Peyer's patch (tissue), 4 donors: ENCODE data around the gene PAPOLG. TPM values are rescaled to one million over a fixed set of nuclear protein-coding genes. Genes with fewer than 3 reads are reported as not detected.

ENCODE experiments used
- DNase-seq, 3 donors: peaks; one replicate each; pipeline ENCODE4 v3.0.0-alpha.2; 2017 to 2019
- H3K27ac ChIP-seq, 4 donors: fragments of 200-600 bp; sonication (generic); one replicate each; pipeline ENCODE4 v1.5.1; 2016 to 2019
- H3K27me3 ChIP-seq, 2 donors: fragments of 200-600 bp; sonication (generic); one replicate each; pipeline ENCODE4 v1.5.1; 2019
- H3K36me3 ChIP-seq, 3 donors: fragments of 200-600 bp; sonication (generic); one replicate each; pipeline ENCODE4 v1.5.1; 2016 to 2019
- H3K4me1 ChIP-seq, 4 donors: fragments of 200-600 bp; sonication (generic); one replicate each; pipeline ENCODE4 v1.5.1; 2016 to 2019
- H3K4me3 ChIP-seq, 4 donors: fragments of 200-600 bp; sonication (generic); 1 replicate in 3 of 4; 2 replicates in 1 of 4; pipeline ENCODE4 v1.5.1; 2016 to 2019; ENCODE audit warnings: mild to moderate bottlenecking in 1 of 4
- H3K9me3 ChIP-seq, 4 donors: fragments of 200-600 bp; sonication (generic); one replicate each; pipeline ENCODE4 v1.5.1; 2016 to 2019; ENCODE audit warnings: mild to moderate bottlenecking in 1 of 4
- CTCF ChIP-seq, 6 experiments: fragments of 450-650 bp in 4 of 6; fragments of 200-600 bp in 2 of 6; sonication (generic) in 1 of 6; IDR thresholded peaks; one replicate each; pipeline ENCODE4 v1.5.1; 2017 to 2019; ENCODE audit warnings: antibody characterized with exemption in 6 of 6, mild to moderate bottlenecking in 3 of 6, moderate library complexity in 1 of 6
- POLR2A ChIP-seq, 2 donors: fragments of 450-650 bp; IDR thresholded peaks; one replicate each; pipeline ENCODE4 v1.5.1; 2017; ENCODE audit warnings: antibody characterized with exemption in 2 of 2, mild to moderate bottlenecking in 2 of 2, moderate library complexity in 2 of 2
- total RNA-seq, 4 donors: library from RNA; depleted of rRNA; stranded (reverse); fragments of >200 nt; gene quantifications; one replicate each; pipeline ENCODE4 v1.1.0, GENCODE V29; 2016

Gene PAPOLG
- total RNA-seq = 10 to 100 TPM; 10.1 to 23.8 (median 11.1) TPM

- Histone ChIP-seq H3K4me1 (peaks cover 0 to 8% (median 2%) of the 10 kb centered on the region in 4 donors), H3K9me3 (no peaks in the 10 kb centered on the region), H3K27me3 (no peaks in the 10 kb centered on the region), H3K27ac (peak within 1 kb of the TSS; percentile 81 to 89 (median 84)), H3K4me3 (peak within 1 kb of the TSS; percentile 76 to 82 (median 78)), H3K36me3 (peaks cover 0 to 14% (median 0%) of the 10 kb centered on the region in 3 donors)
- TF ChIP-seq POLR2A (IDR thresholded peaks at IDR 0.05) = peak; percentile 45 to 65
- TF ChIP-seq CTCF (IDR thresholded peaks at IDR 0.05) = no peak
- peak; percentile 95 to 99 (median 99) for DNase-seq
These were observed at the start of gene PAPOLG for GRCh38 chr2:60756097-60757087. PAPOLG (plus strand) TSS chr2:60756268; CDS start chr2:60756479, 211 bp downstream.

DNA sequence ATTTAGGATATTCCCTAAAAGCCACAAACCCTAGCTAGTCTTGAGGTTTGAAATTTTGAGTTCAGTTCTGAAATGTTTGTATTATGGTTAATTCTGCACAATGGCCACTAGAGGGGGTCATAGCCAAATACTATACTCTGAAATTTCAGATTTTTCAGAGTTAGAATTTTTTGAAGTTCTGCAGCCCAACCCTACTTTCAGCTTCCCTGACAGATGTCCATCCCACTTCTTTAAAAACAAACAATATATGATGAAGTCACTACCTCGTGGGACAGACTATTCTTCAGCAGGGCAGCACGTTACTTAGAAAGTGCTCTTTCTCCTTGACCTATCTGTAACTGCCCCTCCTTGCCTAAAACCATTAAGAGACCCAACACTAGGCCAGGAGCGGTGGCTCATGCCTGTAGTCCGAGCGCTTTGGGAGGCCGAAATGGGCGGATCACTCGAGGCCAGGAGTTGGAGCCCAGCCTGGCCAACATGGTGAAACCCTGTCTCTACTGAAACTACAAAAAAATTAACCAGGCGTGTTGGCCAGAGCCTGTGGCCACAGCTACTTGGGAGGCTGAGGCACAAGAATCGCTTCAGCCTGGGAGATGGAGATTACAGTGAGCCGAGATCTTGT lies 48.2 kb upstream of the PAPOLG start:
- Histone ChIP-seq H3K27me3 (no peaks in the 10 kb centered on the region), H3K4me3 (no peak overlapping the region), H3K27ac (no peak overlapping the region), H3K4me1 (no peaks in the 10 kb centered on the region), H3K9me3 (no peaks in the 10 kb centered on the region), H3K36me3 (no peaks in the 10 kb centered on the region)
- DNase-seq = no peak
- TF ChIP-seq POLR2A (IDR thresholded peaks at IDR 0.05) (no peak), CTCF (IDR thresholded peaks at IDR 0.05) (peak; percentile 62 to 86 (median 69))

DNA sequence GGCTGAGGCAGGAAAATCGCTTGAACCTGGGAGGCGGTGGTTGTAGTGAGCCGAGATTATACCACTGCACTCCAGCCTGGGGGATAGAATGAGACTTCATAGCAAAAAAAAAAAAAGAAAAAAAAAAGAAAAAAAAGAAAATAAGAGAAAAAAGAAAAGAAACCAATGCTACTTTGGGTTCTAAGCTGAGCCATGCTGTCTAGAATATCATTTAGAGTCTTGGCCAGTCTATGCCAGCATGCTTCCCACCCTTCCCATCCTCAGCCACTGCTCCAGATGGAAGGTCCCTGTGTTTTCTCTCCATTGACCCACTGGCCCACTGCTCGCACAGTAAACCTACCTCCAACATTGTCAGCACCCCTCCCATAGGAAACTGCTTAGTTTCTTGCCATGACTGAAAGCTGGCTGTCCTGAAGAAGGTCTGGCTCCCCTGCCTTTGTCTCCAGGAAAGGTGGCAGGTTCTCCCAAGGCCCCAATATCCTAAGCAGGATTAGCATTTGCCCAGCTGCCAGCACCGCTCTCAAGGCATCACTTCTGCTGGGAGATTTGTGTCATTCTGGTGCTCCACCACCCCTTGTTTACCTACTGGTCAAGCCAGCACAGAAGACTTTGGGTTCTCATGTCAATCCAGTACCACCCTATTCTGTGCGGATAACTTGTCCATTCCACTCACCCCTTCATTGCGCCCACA lies 47.3 kb upstream of the PAPOLG start:
- no peak for DNase-seq
- H3K4me1 ChIP-seq = no peaks in the 10 kb centered on the region

DNA sequence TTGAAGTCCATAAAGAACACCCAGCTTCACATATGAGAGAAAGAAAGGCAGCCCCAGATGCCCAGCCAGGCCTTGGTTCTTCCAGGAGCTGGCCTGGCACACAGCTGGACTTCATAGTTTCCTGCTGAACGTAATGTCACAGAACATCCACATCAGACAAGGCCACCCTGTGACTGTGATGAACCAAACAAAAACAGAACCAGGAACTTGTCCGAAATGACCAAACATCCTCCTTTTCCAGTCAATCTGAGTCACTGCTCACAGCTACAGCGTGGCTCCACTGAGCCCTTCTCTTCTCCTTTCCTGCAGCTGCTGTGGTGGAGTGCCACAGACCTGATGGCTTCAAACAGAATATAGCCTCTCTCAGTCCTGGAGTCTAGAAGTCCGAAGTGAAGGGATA lies 45.4 kb upstream of the PAPOLG start:
- H3K27ac ChIP-seq = peak overlapping the region in 1 of 4 donors; percentile 28
- DNase-seq = no peak
- H3K4me3 ChIP-seq = no peak overlapping the region
- TF ChIP-seq CTCF (IDR thresholded peaks at IDR 0.05) (no peak), POLR2A (IDR thresholded peaks at IDR 0.05) (no peak)
- no peaks in the 10 kb centered on the region for H3K27me3 ChIP-seq
- no peaks in the 10 kb centered on the region for H3K4me1 ChIP-seq
- H3K36me3 ChIP-seq = no peaks in the 10 kb centered on the region
- no peaks in the 10 kb centered on the region for H3K9me3 ChIP-seq

More for the DNA sequence above, 47.3 kb upstream of the PAPOLG start:
- H3K9me3 ChIP-seq = no peaks in the 10 kb centered on the region
- H3K27me3 ChIP-seq = no peaks in the 10 kb centered on the region
- no peak overlapping the region for H3K27ac ChIP-seq
- no peaks in the 10 kb centered on the region for H3K36me3 ChIP-seq
- H3K4me3 ChIP-seq = no peak overlapping the region
- TF ChIP-seq CTCF (IDR thresholded peaks at IDR 0.05) (no peak), POLR2A (IDR thresholded peaks at IDR 0.05) (no peak)

- TF ChIP-seq CTCF (IDR thresholded peaks at IDR 0.05) (no peak), POLR2A (IDR thresholded peaks at IDR 0.05) (no peak)
- DNase-seq = no peak
- Histone ChIP-seq H3K27ac (no peak overlapping the region), H3K4me3 (no peak overlapping the region), H3K4me1 (no peaks in the 10 kb centered on the region), H3K27me3 (no peaks in the 10 kb centered on the region), H3K9me3 (no peaks in the 10 kb centered on the region), H3K36me3 (no peaks in the 10 kb centered on the region)
These were observed 40.5 kb upstream of the PAPOLG start for GRCh38 chr2:60715561-60715960.
